ENCODE data around the gene TUBB4A. TPM values are rescaled to one million over a fixed set of nuclear protein-coding genes. Genes with fewer than 3 reads are reported as not detected.

The TUBB4A gene
- total RNA-seq, 2 donors from 2014 or later: 3.0 to 3.4 TPM

DNA sequence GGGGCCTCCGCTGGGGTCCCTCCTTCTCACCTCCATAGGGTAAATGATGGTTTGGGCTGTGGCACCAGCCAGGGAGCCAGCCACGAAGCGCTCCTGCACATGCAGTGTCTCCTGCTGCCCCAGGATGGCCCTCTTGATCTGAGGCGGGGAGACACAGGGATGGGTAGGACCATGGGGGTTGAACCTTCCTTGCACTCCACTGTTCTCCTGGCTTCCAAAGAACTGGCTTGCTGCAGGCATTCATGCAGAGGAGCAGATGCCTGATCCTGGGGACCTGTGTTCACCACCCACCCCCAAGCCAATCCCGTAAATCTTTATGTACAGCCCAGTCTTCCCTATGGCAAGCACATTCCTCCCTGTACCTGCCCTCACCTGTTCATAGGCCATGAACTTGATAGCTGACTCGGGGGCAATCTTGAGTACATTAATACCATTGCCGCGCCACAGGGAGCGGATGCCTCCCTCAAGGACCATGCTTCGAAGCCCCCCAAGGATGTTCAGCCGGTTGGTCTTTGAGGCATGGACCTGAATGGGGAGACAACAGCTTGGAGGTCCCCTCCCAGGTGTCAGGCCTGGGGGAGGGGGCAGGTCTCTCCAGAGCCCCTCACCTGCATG lies 48.1 kb downstream of the TUBB4A start:
- H3K27ac ChIP-seq: no peak overlapping the region
- WGBS, 2 donors: 98 to 100% methylated on average over 6 to 11 of the region's 11 CpGs
- no peaks in the 10 kb centered on the region for H3K9me3 ChIP-seq
- no peaks in the 10 kb centered on the region for H3K27me3 ChIP-seq
- no peak for TF ChIP-seq POLR2A (IDR thresholded peaks at IDR 0.05)
- TF ChIP-seq, protein P1, sequence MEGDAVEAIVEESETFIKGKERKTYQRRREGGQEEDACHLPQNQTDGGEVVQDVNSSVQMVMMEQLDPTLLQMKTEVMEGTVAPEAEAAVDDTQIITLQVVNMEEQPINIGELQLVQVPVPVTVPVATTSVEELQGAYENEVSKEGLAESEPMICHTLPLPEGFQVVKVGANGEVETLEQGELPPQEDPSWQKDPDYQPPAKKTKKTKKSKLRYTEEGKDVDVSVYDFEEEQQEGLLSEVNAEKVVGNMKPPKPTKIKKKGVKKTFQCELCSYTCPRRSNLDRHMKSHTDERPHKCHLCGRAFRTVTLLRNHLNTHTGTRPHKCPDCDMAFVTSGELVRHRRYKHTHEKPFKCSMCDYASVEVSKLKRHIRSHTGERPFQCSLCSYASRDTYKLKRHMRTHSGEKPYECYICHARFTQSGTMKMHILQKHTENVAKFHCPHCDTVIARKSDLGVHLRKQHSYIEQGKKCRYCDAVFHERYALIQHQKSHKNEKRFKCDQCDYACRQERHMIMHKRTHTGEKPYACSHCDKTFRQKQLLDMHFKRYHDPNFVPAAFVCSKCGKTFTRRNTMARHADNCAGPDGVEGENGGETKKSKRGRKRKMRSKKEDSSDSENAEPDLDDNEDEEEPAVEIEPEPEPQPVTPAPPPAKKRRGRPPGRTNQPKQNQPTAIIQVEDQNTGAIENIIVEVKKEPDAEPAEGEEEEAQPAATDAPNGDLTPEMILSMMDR (IDR thresholded peaks at IDR 0.05): no peak
- peaks cover 10% of the 10 kb centered on the region for H3K4me1 ChIP-seq
- intact Hi-C loops (cut with DNase I): no loop called here
- no peak overlapping the region for H3K4me3 ChIP-seq
- DNase-seq (no peak), ATAC-seq (no peak)
- peaks cover 0 to 7% of the 10 kb centered on the region in 2 donors for H3K36me3 ChIP-seq (replicated peaks in 1 of 2; ENCODE audit: insufficient read depth in 1 of 2, low read depth in 2 of 2)

GRCh38 chr19:6452899-6453298 lies 49.2 kb downstream of the TUBB4A start:
- TF ChIP-seq, protein P1 (IDR thresholded peaks at IDR 0.05): no peak
- no peak for TF ChIP-seq POLR2A (IDR thresholded peaks at IDR 0.05)
- no peaks in the 10 kb centered on the region for H3K9me3 ChIP-seq
- intact Hi-C loops (cut with DNase I): no loop called here
- no peak for DNase-seq
- H3K36me3 ChIP-seq (replicated peaks in 1 of 2; ENCODE audit: insufficient read depth in 1 of 2, low read depth in 2 of 2): peaks cover 0 to 7% of the 10 kb centered on the region in 2 donors
- no peak overlapping the region for H3K4me3 ChIP-seq
- no peaks in the 10 kb centered on the region for H3K4me1 ChIP-seq
- 92 to 98% methylated on average over 2 of the region's 2 CpGs for WGBS, 2 donors
- no peak for ATAC-seq
- no peak overlapping the region for H3K27ac ChIP-seq
- no peaks in the 10 kb centered on the region for H3K27me3 ChIP-seq

- H3K4me1 ChIP-seq: no peaks in the 10 kb centered on the region
- peaks cover 0 to 7% of the 10 kb centered on the region in 2 donors for H3K36me3 ChIP-seq (replicated peaks in 1 of 2; ENCODE audit: insufficient read depth in 1 of 2, low read depth in 2 of 2)
- no peak overlapping the region for H3K4me3 ChIP-seq
- DNase-seq: no peak
- TF ChIP-seq, protein P1 (IDR thresholded peaks at IDR 0.05): no peak
- TF ChIP-seq POLR2A (IDR thresholded peaks at IDR 0.05): no peak
- ATAC-seq: no peak
- WGBS, 2 donors: 89 to 95% methylated on average over 8 to 19 of the region's 19 CpGs
- H3K9me3 ChIP-seq: no peaks in the 10 kb centered on the region
- intact Hi-C loops (cut with DNase I): no loop called here
- no peaks in the 10 kb centered on the region for H3K27me3 ChIP-seq
- no peak overlapping the region for H3K27ac ChIP-seq
Measured at GRCh38 chr19:6452223-6452614, 49.9 kb downstream of the TUBB4A start.

DNA sequence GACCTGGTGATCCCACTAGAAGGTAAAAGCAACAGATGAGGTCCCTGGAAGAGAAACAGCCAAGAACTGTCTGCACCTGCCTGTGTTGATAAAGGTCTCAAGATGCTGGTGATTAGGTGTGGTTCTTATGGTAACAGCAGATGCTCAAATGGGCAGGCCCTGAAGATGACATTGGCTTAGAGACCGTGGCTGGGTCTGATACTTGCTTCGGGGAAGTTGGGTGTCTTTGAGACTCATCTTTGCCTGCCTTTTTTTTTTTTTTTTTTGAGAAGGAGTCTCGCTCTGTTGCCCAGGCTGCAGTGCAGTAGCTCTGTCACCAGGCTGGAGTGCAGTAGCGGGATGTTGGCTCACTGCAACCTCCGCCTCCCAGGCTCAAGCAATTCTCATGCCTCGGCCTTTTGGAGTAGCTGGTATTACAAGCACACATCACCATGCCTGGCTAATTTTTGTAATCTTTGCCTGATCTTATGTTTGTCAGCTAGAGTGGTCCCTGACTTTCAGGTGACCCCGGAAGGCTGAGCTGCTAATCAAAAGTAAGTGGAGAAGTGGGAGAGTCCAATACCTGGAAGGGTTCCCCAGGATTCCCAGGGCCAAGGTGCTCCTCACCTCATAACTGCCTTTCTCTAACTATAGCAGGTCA lies 50.4 kb downstream of the TUBB4A start:
- Histone ChIP-seq H3K4me3 (no peak overlapping the region), H3K27ac (no peak overlapping the region), H3K4me1 (no peaks in the 10 kb centered on the region), H3K9me3 (no peaks in the 10 kb centered on the region), H3K36me3 (replicated peaks in 1 of 2; ENCODE audit: insufficient read depth in 1 of 2, low read depth in 2 of 2) (peaks cover 0 to 7% of the 10 kb centered on the region in 2 donors), H3K27me3 (no peaks in the 10 kb centered on the region)
- no peak for TF ChIP-seq POLR2A (IDR thresholded peaks at IDR 0.05)
- TF ChIP-seq, protein P1 (IDR thresholded peaks at IDR 0.05): no peak
- ATAC-seq (no peak), DNase-seq (no peak)
- intact Hi-C loops (cut with DNase I): no loop called here
- 90 to 96% methylated on average over 7 of the region's 7 CpGs for WGBS, 2 donors

- no peaks in the 10 kb centered on the region for H3K9me3 ChIP-seq
- H3K27ac ChIP-seq: no peak overlapping the region
- intact Hi-C loops (cut with DNase I): no loop called here
- no peak for ATAC-seq
- no peak for DNase-seq
- no peak overlapping the region for H3K4me3 ChIP-seq
- WGBS, 2 donors: 96 to 99% methylated on average over 5 of the region's 5 CpGs
- H3K36me3 ChIP-seq (replicated peaks in 1 of 2; ENCODE audit: insufficient read depth in 1 of 2, low read depth in 2 of 2): peaks cover 0 to 7% of the 10 kb centered on the region in 2 donors
- no peaks in the 10 kb centered on the region for H3K27me3 ChIP-seq
- TF ChIP-seq, protein P1 (IDR thresholded peaks at IDR 0.05): no peak
- no peaks in the 10 kb centered on the region for H3K4me1 ChIP-seq
Measured at GRCh38 chr19:6450166-6450565, 51.9 kb downstream of the TUBB4A start.
